K562 (cell line): ENCODE data around the gene SH3BP2. TPM values are rescaled to one million over a fixed set of nuclear protein-coding genes. Genes with fewer than 3 reads are reported as not detected.

Source experiments
- ATAC-seq: fragments of 200-7000 bp; cut with Tn5 transposase; 3 replicates; pipeline ENCODE4 v1.9.1; 2020; ENCODE audit warnings: moderate library complexity
- Bru-seq: library from RNA; stranded (reverse); fragments of 400-500 nt; gene quantifications from one replicate; lab custom pipeline; 2021; lab: Mats Ljungman, UMichigan
- BruChase-seq, 2 experiments: library from RNA; stranded (reverse); fragments of 400-500 nt; gene quantifications; one replicate each; lab custom pipeline; 2021; lab: Mats Ljungman, UMichigan
- BruUV-seq: library from RNA; stranded (reverse); fragments of 400-500 nt; replicated peaks from 2 replicates; lab custom pipeline; 2021; lab: Mats Ljungman, UMichigan
- CTCF ChIA-PET: fragments of 300-600 bp; formaldehyde crosslinking; extraction: SDS; loops from one replicate; lab custom pipeline; 2021; ENCODE audit warnings: low intra/inter-chr PET ratio; lab: Yijun Ruan, JAX
- POLR2A ChIA-PET: fragments of 300-600, 350-650 bp; sonication (Branson Sonifier 250); formaldehyde crosslinking; extraction: SDS; loops from one replicate; lab custom pipeline; 2021; ENCODE audit warnings: antibody characterized with exemption, inconsistent platforms; lab: Yijun Ruan, JAX
- DNase-seq, 4 experiments: peaks; one replicate each; pipeline versions ENCODE4 v3.0.0 to v3.0.0-alpha.2; 2011 to 2018; ENCODE audit warnings: low spot score in 3 of 4, mixed read lengths in 3 of 4; ENCODE audit errors: extremely low read depth in 1 of 4
- FAIRE-seq: peaks from 2 replicates; lab custom pipeline; 2011; peaks lifted over from hg19 to GRCh38; lab: Jason Lieb, UNC
- H2AFZ ChIP-seq: 2 replicates; pipeline ENCODE4 v1.6.0; 2011; ENCODE audit warnings: low read depth, low read length, control low read depth, inconsistent platforms
- H3K27ac ChIP-seq: fragments of 200-600 bp; 3 replicates; pipeline ENCODE4 v1.8.0; 2011; ENCODE audit warnings: low read depth, mild to moderate bottlenecking, control low read depth, inconsistent platforms, low read length, moderate library complexity, mixed read lengths; ENCODE audit errors: extremely low read depth
- H3K27me3 ChIP-seq, 2 experiments: fragments of 300-600 bp in 1 of 2; 2 replicates in 1 of 2; 3 replicates in 1 of 2; pipeline versions ENCODE4 v1.6.0 to v1.8.0; 2011; ENCODE audit warnings: inconsistent platforms in 2 of 2, low read length in 2 of 2, mild to moderate bottlenecking in 1 of 2, mixed read lengths in 1 of 2, moderate library complexity in 1 of 2; ENCODE audit not compliant: control insufficient read depth in 2 of 2, insufficient read depth in 2 of 2
- H3K36me3 ChIP-seq: fragments of 300-600 bp; 3 replicates; pipeline ENCODE4 v1.8.0; 2011; ENCODE audit warnings: mild to moderate bottlenecking, low read length, inconsistent platforms; ENCODE audit not compliant: control insufficient read depth, insufficient read depth
- H3K4me1 ChIP-seq, 2 experiments: fragments of 200-600 bp in 1 of 2; replicated peaks in 1 of 2; 2 replicates in 1 of 2; 3 replicates in 1 of 2; pipeline versions ENCODE4 v1.5.1 to v1.8.0; 2011; ENCODE audit warnings: inconsistent platforms in 2 of 2, low read length in 2 of 2, mild to moderate bottlenecking in 1 of 2, mixed read lengths in 1 of 2, moderate library complexity in 1 of 2; ENCODE audit not compliant: control insufficient read depth in 2 of 2, insufficient read depth in 2 of 2
- H3K4me2 ChIP-seq: 2 replicates; pipeline ENCODE4 v1.6.1; 2011; ENCODE audit warnings: low read length, control low read depth, inconsistent platforms, mixed read lengths; ENCODE audit not compliant: insufficient read depth
- H3K4me3 ChIP-seq: fragments of 200-600 bp; sonication (generic), shearing (Covaris generic); 2 replicates; pipeline ENCODE4 v1.5.1; 2016; ENCODE audit warnings: control low read depth, inconsistent platforms
- H3K79me2 ChIP-seq: fragments of 200-600 bp; 3 replicates; pipeline ENCODE4 v1.8.0; 2011; ENCODE audit warnings: low read length, inconsistent platforms; ENCODE audit not compliant: control insufficient read depth, insufficient read depth
- H3K9ac ChIP-seq, 2 experiments: 2 replicates each; pipeline versions ENCODE4 v1.6.0 to v1.6.1; 2011; ENCODE audit warnings: low read depth in 2 of 2, low read length in 2 of 2, control low read depth in 1 of 2, inconsistent platforms in 1 of 2, mild to moderate bottlenecking in 1 of 2, mixed read lengths in 1 of 2; ENCODE audit not compliant: insufficient read depth in 1 of 2
- H3K9me1 ChIP-seq: one replicate; pipeline ENCODE4 v1.6.0; 2011; ENCODE audit warnings: inconsistent platforms, mild to moderate bottlenecking, low read length, moderate library complexity; ENCODE audit not compliant: control insufficient read depth, insufficient read depth
- H3K9me3 ChIP-seq: replicated peaks from 2 replicates; pipeline ENCODE4 v1.5.1; 2011; ENCODE audit warnings: low read depth, low read length, inconsistent platforms; ENCODE audit not compliant: control insufficient read depth, insufficient read depth
- H4K20me1 ChIP-seq: replicated peaks from 2 replicates; pipeline ENCODE4 v1.6.1; 2011; ENCODE audit warnings: low read length, inconsistent platforms, mixed read lengths; ENCODE audit not compliant: control insufficient read depth, insufficient read depth
- BRF2 ChIP-seq: IDR thresholded peaks from 3 replicates; pipeline ENCODE4 v1.6.1; 2011; ENCODE audit warnings: borderline replicate concordance, mild to moderate bottlenecking; ENCODE audit not compliant: insufficient read length, insufficient read depth
- ELF2 ChIP-seq: fragments of 250-450 bp; sonication (Bioruptor Pico); IDR thresholded peaks from 2 replicates; pipeline ENCODE4 v1.5.0; 2021; ENCODE audit warnings: mild to moderate bottlenecking
- HNRNPL ChIP-seq: fragments of 200-400 bp; formaldehyde crosslinking; IDR thresholded peaks from 2 replicates; pipeline ENCODE4 v1.6.1; 2017; ENCODE audit warnings: low read depth, mild to moderate bottlenecking, low read length
- KAT2B ChIP-seq: IDR thresholded peaks from one replicate; pipeline ENCODE4 v1.6.1; 2012; ENCODE audit warnings: low read depth, mild to moderate bottlenecking, control low read depth, inconsistent platforms, low read length, moderate library complexity
- KAT7 ChIP-seq: sonication (generic); formaldehyde crosslinking; IDR thresholded peaks from 2 replicates; pipeline ENCODE4 v1.8.0; 2022; ENCODE audit warnings: missing genetic modification reagents, mild to moderate bottlenecking, borderline replicate concordance
- KDM5B ChIP-seq: fragments of 200-600 bp; sonication (generic); IDR thresholded peaks from 2 replicates; pipeline ENCODE4 v1.6.1; 2012; ENCODE audit warnings: low read depth, mild to moderate bottlenecking, moderate library complexity, low read length, control low read depth, inconsistent platforms; ENCODE audit not compliant: insufficient replicate concordance
- MNT ChIP-seq, 2 experiments: fragments of 450-650 bp; conservative IDR thresholded peaks; 2 replicates each; pipeline ENCODE4 v1.6.1; 2017; ENCODE audit warnings: mild to moderate bottlenecking in 2 of 2, moderate library complexity in 2 of 2
- NBN ChIP-seq: fragments of 450-650 bp; IDR thresholded peaks from 2 replicates; pipeline ENCODE4 v1.6.1; 2016; ENCODE audit warnings: low read depth, mild to moderate bottlenecking
- SRSF1 ChIP-seq: fragments of 200-400 bp; formaldehyde crosslinking; IDR thresholded peaks from 2 replicates; pipeline ENCODE4 v1.6.1; 2017; ENCODE audit warnings: mild to moderate bottlenecking, low read depth, low read length, moderate library complexity
- USF2 ChIP-seq: sonication (generic); formaldehyde crosslinking; IDR thresholded peaks from 2 replicates; pipeline ENCODE4 v1.5.0; 2020; ENCODE audit warnings: missing genetic modification reagents
- ZNF79 ChIP-seq: fragments of 250-450 bp; sonication (Bioruptor Pico); IDR thresholded peaks from 2 replicates; pipeline ENCODE4 v1.4.0; 2020; ENCODE audit warnings: low read depth, mild to moderate bottlenecking, moderate library complexity
- WGBS: fragments of 100-300 bp; shearing (Covaris generic); methylation state at CpG from one replicate; pipeline ENCODE4 v1.1.6; 2016; ENCODE audit warnings: low coverage, mixed read lengths; ENCODE audit not compliant: insufficient coverage; ENCODE audit errors: missing lambda C conversion rate; 5-methylcytosine and 5-hydroxymethylcytosine counted together
- in situ Hi-C: fragments of 300-500 bp; cut with MboI; formaldehyde crosslinking; loops from 4 replicates; pipeline ENCODE4 v1.15.0; 2018; ENCODE audit warnings: inconsistent platforms, mixed read lengths
- intact Hi-C: fragments of 100-400 bp; cut with micrococcal nuclease; formaldehyde crosslinking; loops from 2 replicates; pipeline ENCODE4 v1.14.2; 2022
- long read RNA-seq, 3 experiments: library from polyadenylated mRNA in 2 of 3; library from RNA in 1 of 3; unstranded in 2 of 3; stranded (forward) in 1 of 3; transcript quantifications; one replicate each; pipeline ENCODE4 v2.0.0, GENCODE V29; 2019 to 2022
- polyA minus RNA-seq, 3 experiments: library from RNA; depleted of rRNA, polyadenylated mRNA; stranded (reverse); fragments of >200 nt; gene quantifications; 2 replicates each; pipeline ENCODE4 v1.2.3, GENCODE V29; 2011
- polyA plus RNA-seq, 8 experiments: library from polyadenylated mRNA; depleted of rRNA in 4 of 8; stranded (reverse) in 5 of 8; unstranded in 3 of 8; fragments of >200 nt; fragmentation: Nextera tagmentation in 2 of 8; fragmentation: Illumina TruSeq in 1 of 8; extraction: Ambion mirVana in 2 of 8; extraction: Trizol in 1 of 8; gene quantifications; 2 replicates each; pipeline versions ENCODE4 v1.2.1 to v1.2.3, GENCODE V29; 2011 to 2014; ENCODE audit warnings: inconsistent platforms in 1 of 8, missing spikeins in 1 of 8
- total RNA-seq, 7 experiments: library from RNA; depleted of rRNA in 6 of 7; stranded (reverse); fragments of >200 nt in 6 of 7; fragmentation: Illumina TruSeq in 2 of 7; extraction: Trizol in 2 of 7; gene quantifications; 2 replicates each; pipeline versions ENCODE4 v1.2.1 to v1.2.3, GENCODE V29; 2011 to 2021; ENCODE audit warnings: low replicate concordance in 1 of 7

Gene SH3BP2
- 49.1 and 137 TPM in 2 replicates for total RNA-seq (2011; cell fraction: chromatin; rRNA removed; ENCODE audit: low replicate concordance)
- total RNA-seq (2011; cell fraction: nucleolus; rRNA removed) = 57.9 and 62.0 TPM in 2 replicates
- total RNA-seq (2011; cell fraction: nucleoplasm; rRNA removed) = 59.4 and 93.7 TPM in 2 replicates
- total RNA-seq (2014; rRNA removed) = 9.7 and 15.9 TPM in 2 replicates
- total RNA-seq (2014; rRNA removed; fragmentation: Illumina TruSeq; extraction: Trizol) = 3.7 and 3.9 TPM in 2 replicates
- 3.5 and 5.6 TPM in 2 replicates for total RNA-seq (2015; rRNA removed; fragmentation: Illumina TruSeq; extraction: Trizol)
- total RNA-seq (2021) = 10.8 and 16.0 TPM in 2 replicates
- polyA plus RNA-seq (2011; rRNA removed) = 9.6 and 13.9 TPM in 2 replicates
- polyA plus RNA-seq (2011; cell fraction: cytosol; rRNA removed) = 10.6 and 10.7 TPM in 2 replicates
- 88.6 and 117 TPM in 2 replicates for polyA plus RNA-seq (2011; cell fraction: nucleus; rRNA removed)
- polyA plus RNA-seq (2012) = 4.4 and 18.7 TPM in 2 replicates
- 5.1 and 10.9 TPM in 2 replicates for polyA plus RNA-seq (2014; fragmentation: Illumina TruSeq; extraction: Trizol)
- under 1 TPM; 0.34 to 0.72 TPM for polyA plus RNA-seq (2014; fragmentation: Nextera tagmentation; extraction: Ambion mirVana)
- polyA plus RNA-seq (2014; rRNA removed) = 14.2 and 17.6 TPM in 2 replicates
- polyA minus RNA-seq (2011; rRNA and poly(A)+ RNA removed) = 18.0 and 41.6 TPM in 2 replicates
- polyA minus RNA-seq (2011; cell fraction: cytosol; rRNA and poly(A)+ RNA removed) = 5.7 and 10.8 TPM in 2 replicates
- 26.8 and 33.3 TPM in 2 replicates for polyA minus RNA-seq (2011; cell fraction: nucleus; rRNA and poly(A)+ RNA removed)
- Bru-seq, nascent RNA = percentile 54 among the genes with signal in this experiment
- BruChase-seq, experiment 1, labeled RNA remaining after a 2-hour chase = percentile 60 among the genes with signal in this experiment
- percentile 58 among the genes with signal in this experiment for BruChase-seq, experiment 2, labeled RNA remaining after a 6-hour chase
- long read RNA-seq, experiment 1, partial matches to known transcripts = 3 of 8 reads
- long read RNA-seq, experiment 1, other reads (novel, unspliced or antisense) = 5 of 8 reads
- long read RNA-seq, experiment 2, partial matches to known transcripts = 0 of 1 reads
- long read RNA-seq, experiment 2, other reads (novel, unspliced or antisense) = 1 of 1 reads
- long read RNA-seq, experiment 3 = 0 reads

GRCh38 chr4:2792711-2793585, at the start of gene SH3BP2:
TSS of gene SH3BP2 (plus strand) at chr4:2793085. CDS start at chr4:2820618, 27,533 bp downstream.
- ChIA-PET POLR2A (interaction anchor here (0.6 to 0.7 kb wide), 2 partner anchors 11 kb away, joined by 3 read pairs; no protein-coding TSS in a partner anchor), CTCF (no interaction called here)
- FAIRE-seq (peak; percentile 23), DNase-seq (peak; percentile 90 to 97 (median 95)), ATAC-seq (peak; percentile 83)
- Histone ChIP-seq H3K9me1 (no peaks in the 10 kb centered on the region), H4K20me1 (no peaks in the 10 kb centered on the region; the same call in 1 of the 2 replicates), H3K36me3 (no peaks in the 10 kb centered on the region), H2AFZ (peak within 1 kb of the TSS; percentile 62), H3K4me2 (peak within 1 kb of the TSS; percentile 68), H3K4me1 (peaks cover 15 to 93% of the 10 kb centered on the region in 2 experiments), H3K79me2 (no peaks in the 10 kb centered on the region; the same call in 2 of the 3 replicates), H3K4me3 (peak within 1 kb of the TSS; percentile 50), H3K27ac (peak within 1 kb of the TSS; percentile 39; the same call in 2 of the 3 replicates), H3K9me3 (no peaks in the 10 kb centered on the region), H3K27me3 (no peaks in the 10 kb centered on the region), H3K9ac (peak within 1 kb of the TSS; percentile 48 to 90; a peak in 3 of 4 replicates)
- WGBS = 0% methylated on average over 1 of the region's 104 CpGs
- intact Hi-C loops (loop anchor here (1.0 to 5.0 kb wide), 3 partner anchors 31 to 74 kb away; partner anchors contain the start of gene ADD1), in situ Hi-C loops (no loop called here)
- BruUV-seq = no TSS peak
- TF ChIP-seq USF2 (CRISPR knock-in tag) (peak; percentile 49; the same call in 1 of the 2 replicates), ELF2 (no peak), ZNF79 (CRISPR knock-in tag) (no peak), SRSF1 (no peak), BRF2 (no peak), NBN (no peak), KAT2B (no peak), HNRNPL (0 out of 2 replicates have a peak, but pooled peaks have one; percentile 63), KAT7 (CRISPR knock-in tag) (no peak), KDM5B (peak; percentile 67), MNT (conservative IDR thresholded peaks at IDR 0.05) (peak; percentile 75 to 84)
